Testis (tissue), 3 donors: ENCODE results near the gene EPHB1. TPM values are rescaled to one million over a fixed set of nuclear protein-coding genes. Genes with fewer than 3 reads are reported as not detected.

Source experiments
- DNase-seq: peaks from one replicate; pipeline ENCODE4 v3.0.0-alpha.2; 2019
- H3K27ac ChIP-seq, 2 donors: fragments of 200-600 bp; sonication (generic); one replicate each; pipeline ENCODE4 v1.5.1; 2019
- H3K27me3 ChIP-seq: fragments of 200-600 bp; sonication (generic); one replicate; pipeline ENCODE4 v1.5.1; 2019
- H3K36me3 ChIP-seq: fragments of 200-600 bp; sonication (generic); one replicate; pipeline ENCODE4 v1.5.1; 2017; ENCODE audit warnings: low read depth; ENCODE audit errors: missing control alignments
- H3K4me1 ChIP-seq: fragments of 200-600 bp; sonication (generic); one replicate; pipeline ENCODE4 v1.5.1; 2019
- H3K4me3 ChIP-seq, 2 donors: fragments of 200-600 bp; sonication (generic); one replicate each; pipeline ENCODE4 v1.5.1; 2017 to 2019
- H3K9me3 ChIP-seq: fragments of 200-600 bp; sonication (generic); one replicate; pipeline ENCODE4 v1.5.1; 2017
- CTCF ChIP-seq, 3 experiments: fragments of 450-650 bp in 2 of 3; fragments of 200-600 bp in 1 of 3; sonication (generic) in 1 of 3; IDR thresholded peaks; one replicate each; pipeline ENCODE4 v1.5.1; 2016 to 2019; ENCODE audit warnings: antibody characterized with exemption in 3 of 3, mild to moderate bottlenecking in 2 of 3, moderate library complexity in 1 of 3
- POLR2A ChIP-seq: fragments of 450-650 bp; IDR thresholded peaks from one replicate; pipeline ENCODE4 v1.6.1; 2017; ENCODE audit warnings: antibody characterized with exemption, mild to moderate bottlenecking, moderate library complexity
- WGBS, 2 donors: methylation state at CpG; one replicate each; pipeline ENCODE4 v1.1.5; 2018; 5-methylcytosine and 5-hydroxymethylcytosine counted together
- intact Hi-C: fragments of 100-400 bp; cut with DNase I; formaldehyde crosslinking; loops from one replicate; pipeline ENCODE4 v1.15.1; 2023; ENCODE audit warnings: low total_unique reads
- polyA plus RNA-seq: library from polyadenylated mRNA; stranded (reverse); fragments of 350-450 nt; fragmentation: Illumina TruSeq; extraction: RNeasy Lipid Tissue Mini Kit (QIAGEN cat#74804); gene quantifications from one replicate; pipeline ENCODE4 v1.2.3, GENCODE V29; 2014; ENCODE audit warnings: low read depth, low replicate concordance; ENCODE audit not compliant: insufficient read depth
- total RNA-seq, 2 donors: library from RNA; depleted of rRNA; stranded (reverse); fragments of >200 nt; gene quantifications; one replicate each; pipeline ENCODE4 v1.2.3, GENCODE V29; 2016

EPHB1 gene
- total and polyA plus RNA-seq, 3 donors from 2014 or later = 20.8 to 37.1 (median 31.3) TPM

- Histone ChIP-seq H3K27me3 (no peaks in the 10 kb centered on the region), H3K27ac (no peak overlapping the region), H3K4me1 (peaks cover 4% of the 10 kb centered on the region), H3K4me3 (no peak overlapping the region), H3K36me3 (no peaks in the 10 kb centered on the region), H3K9me3 (no peaks in the 10 kb centered on the region)
- DNase-seq = no peak
- intact Hi-C loops = no loop called here
- no peak for TF ChIP-seq CTCF (IDR thresholded peaks at IDR 0.05)
- TF ChIP-seq POLR2A = no peak
- WGBS, 2 donors = 76 to 90% methylated on average over 2 of the region's 2 CpGs
Measured at GRCh38 chr3:134823679-134824078, 28.6 kb downstream of the EPHB1 start.

- intact Hi-C loops = no loop called here
- no peaks in the 10 kb centered on the region for H3K9me3 ChIP-seq
- peak; percentile 70 for DNase-seq
- H3K4me1 ChIP-seq = peaks cover 4% of the 10 kb centered on the region
- H3K27ac ChIP-seq = no peak overlapping the region
- no peak for TF ChIP-seq CTCF (IDR thresholded peaks at IDR 0.05)
- WGBS, 2 donors = 53 to 67% methylated on average over 1 of the region's 1 CpG
- no peaks in the 10 kb centered on the region for H3K27me3 ChIP-seq
- H3K4me3 ChIP-seq = no peak overlapping the region
- no peaks in the 10 kb centered on the region for H3K36me3 ChIP-seq
Measured at GRCh38 chr3:134824791-134825190, 29.7 kb downstream of the EPHB1 start.

GRCh38 chr3:134827213-134827612, 32.2 kb downstream of the EPHB1 start:
- no peaks in the 10 kb centered on the region for H3K9me3 ChIP-seq
- intact Hi-C loops = no loop called here
- 93 to 94% methylated on average over 6 of the region's 6 CpGs for WGBS, 2 donors

GRCh38 chr3:134829721-134830120, 34.7 kb downstream of the EPHB1 start:
- H3K27ac ChIP-seq = no peak overlapping the region
- H3K9me3 ChIP-seq = no peaks in the 10 kb centered on the region
- no peaks in the 10 kb centered on the region for H3K27me3 ChIP-seq
- no peak overlapping the region for H3K4me3 ChIP-seq
- no peak for TF ChIP-seq POLR2A
- no peak for TF ChIP-seq CTCF (IDR thresholded peaks at IDR 0.05)
- H3K36me3 ChIP-seq = no peaks in the 10 kb centered on the region
- 69 to 79% methylated on average over 3 of the region's 3 CpGs for WGBS, 2 donors
- H3K4me1 ChIP-seq = peaks cover under 1% of the 10 kb centered on the region
- intact Hi-C loops = no loop called here
- DNase-seq = no peak

More at GRCh38 chr3:134827213-134827612, 32.2 kb downstream of the EPHB1 start:
- no peak for DNase-seq
- Histone ChIP-seq H3K36me3 (no peaks in the 10 kb centered on the region), H3K4me3 (no peak overlapping the region), H3K4me1 (peaks cover 4% of the 10 kb centered on the region), H3K27me3 (no peaks in the 10 kb centered on the region), H3K27ac (no peak overlapping the region)
- TF ChIP-seq CTCF (IDR thresholded peaks at IDR 0.05) (no peak), POLR2A (no peak)

GRCh38 chr3:134832585-134832984, 37.5 kb downstream of the EPHB1 start:
- H3K4me3 ChIP-seq = no peak overlapping the region
- 81 to 97% methylated on average over 4 of the region's 4 CpGs for WGBS, 2 donors
- no peaks in the 10 kb centered on the region for H3K27me3 ChIP-seq
- no peaks in the 10 kb centered on the region for H3K4me1 ChIP-seq
- no peaks in the 10 kb centered on the region for H3K36me3 ChIP-seq
- intact Hi-C loops = no loop called here
- no peak for TF ChIP-seq POLR2A
- no peak for TF ChIP-seq CTCF (IDR thresholded peaks at IDR 0.05)
- H3K27ac ChIP-seq = no peak overlapping the region
- no peak for DNase-seq
- H3K9me3 ChIP-seq = no peaks in the 10 kb centered on the region
